BJ (cell line): Measurements from ENCODE around the gene RASGRF1. TPM values are rescaled to one million over a fixed set of nuclear protein-coding genes. Genes with fewer than 3 reads are reported as not detected.

ENCODE experiments used
- CTCF ChIA-PET: fragments of 350-600 bp; formaldehyde crosslinking; extraction: SDS; loops from one replicate; lab custom pipeline; 2021; ENCODE audit warnings: antibody characterized with exemption, inconsistent platforms; lab: Yijun Ruan, JAX
- POLR2A ChIA-PET: fragments of 300-600 bp; sonication (Branson Sonifier 250); formaldehyde crosslinking; extraction: SDS; loops from one replicate; lab custom pipeline; 2021; ENCODE audit warnings: antibody characterized with exemption; lab: Charles Lee
- DNase-seq: peaks from one replicate; pipeline ENCODE4 v3.0.0-alpha.2; 2011; ENCODE audit warnings: low read depth
- H3K27me3 ChIP-seq: 2 replicates; pipeline ENCODE4 v1.6.0; 2011; ENCODE audit warnings: low read length; ENCODE audit not compliant: control insufficient read depth, insufficient read depth
- H3K36me3 ChIP-seq: 2 replicates; pipeline ENCODE4 v1.5.1; 2011; ENCODE audit warnings: low read length; ENCODE audit not compliant: control insufficient read depth, insufficient read depth
- H3K4me3 ChIP-seq: 2 replicates; pipeline ENCODE4 v1.5.1; 2011; ENCODE audit warnings: low read depth, mild to moderate bottlenecking, control low read depth, low read length
- polyA plus RNA-seq: library from polyadenylated mRNA; depleted of rRNA; stranded (reverse); fragments of >200 nt; gene quantifications from 2 replicates; pipeline ENCODE4 v1.2.3, GENCODE V29; 2011
- TF ChIP-seq, protein P1 (sequence below): IDR thresholded peaks from 2 replicates; pipeline ENCODE4 v1.5.1; 2011; ENCODE audit warnings: low read depth, mild to moderate bottlenecking, control low read depth, inconsistent platforms, low read length, moderate library complexity; ENCODE audit not compliant: insufficient read depth

The RASGRF1 gene
- polyA plus RNA-seq, 1 experiment: 0.31 TPM

DNA sequence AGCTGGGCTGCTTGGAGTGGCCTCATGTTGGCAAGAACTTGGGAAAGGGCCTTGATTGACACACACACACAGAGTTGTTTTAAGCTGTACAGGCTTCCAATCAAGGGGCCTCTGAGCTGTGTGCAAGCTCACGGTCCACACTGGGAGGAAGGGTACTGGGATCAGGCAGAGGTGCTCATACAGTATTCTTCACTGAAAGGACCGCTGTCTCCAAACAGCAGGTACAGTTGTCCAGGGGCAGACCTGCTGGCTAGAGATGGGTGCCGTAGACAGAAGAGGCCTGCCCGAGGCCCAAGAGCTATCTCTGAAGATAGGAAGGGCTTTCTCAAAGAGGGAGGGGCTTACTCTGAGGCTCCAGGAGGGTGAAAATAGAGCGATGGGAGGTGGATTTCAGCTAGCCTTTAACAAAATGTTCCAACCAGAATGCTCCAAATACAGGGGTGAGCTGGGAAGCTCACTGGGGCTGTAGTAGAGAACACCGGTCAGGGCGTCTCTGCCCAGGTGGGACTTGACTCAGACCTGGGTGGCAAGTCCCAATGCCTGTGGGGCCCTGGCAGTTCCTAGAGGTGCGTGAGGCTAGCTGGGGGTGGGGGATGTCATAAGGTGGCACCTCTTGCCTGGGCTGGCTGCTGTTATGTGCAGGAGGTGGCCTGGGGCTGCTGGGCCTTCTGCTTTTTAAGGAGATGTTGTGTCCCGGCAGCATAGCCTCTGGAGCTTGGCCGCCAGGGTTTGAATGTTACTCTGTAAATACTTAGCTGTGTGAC, 42.7 kb downstream of the RASGRF1 start:
- ChIA-PET POLR2A (no interaction called here), CTCF (interaction anchor here (1.3 to 2.5 kb wide), 2 partner anchors 12 to 19 kb away, joined by 4 to 7 read pairs; no protein-coding TSS in a partner anchor)
- no peak for DNase-seq
- no peaks in the 10 kb centered on the region for H3K36me3 ChIP-seq
- H3K27me3 ChIP-seq: no peaks in the 10 kb centered on the region; the same call in 1 of the 2 replicates
- TF ChIP-seq, protein P1, sequence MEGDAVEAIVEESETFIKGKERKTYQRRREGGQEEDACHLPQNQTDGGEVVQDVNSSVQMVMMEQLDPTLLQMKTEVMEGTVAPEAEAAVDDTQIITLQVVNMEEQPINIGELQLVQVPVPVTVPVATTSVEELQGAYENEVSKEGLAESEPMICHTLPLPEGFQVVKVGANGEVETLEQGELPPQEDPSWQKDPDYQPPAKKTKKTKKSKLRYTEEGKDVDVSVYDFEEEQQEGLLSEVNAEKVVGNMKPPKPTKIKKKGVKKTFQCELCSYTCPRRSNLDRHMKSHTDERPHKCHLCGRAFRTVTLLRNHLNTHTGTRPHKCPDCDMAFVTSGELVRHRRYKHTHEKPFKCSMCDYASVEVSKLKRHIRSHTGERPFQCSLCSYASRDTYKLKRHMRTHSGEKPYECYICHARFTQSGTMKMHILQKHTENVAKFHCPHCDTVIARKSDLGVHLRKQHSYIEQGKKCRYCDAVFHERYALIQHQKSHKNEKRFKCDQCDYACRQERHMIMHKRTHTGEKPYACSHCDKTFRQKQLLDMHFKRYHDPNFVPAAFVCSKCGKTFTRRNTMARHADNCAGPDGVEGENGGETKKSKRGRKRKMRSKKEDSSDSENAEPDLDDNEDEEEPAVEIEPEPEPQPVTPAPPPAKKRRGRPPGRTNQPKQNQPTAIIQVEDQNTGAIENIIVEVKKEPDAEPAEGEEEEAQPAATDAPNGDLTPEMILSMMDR: no peak
- no peak overlapping the region for H3K4me3 ChIP-seq

- H3K4me3 ChIP-seq: no peak overlapping the region
- TF ChIP-seq, protein P1: no peak
- ChIA-PET POLR2A (no interaction called here), CTCF (interaction anchor here (2.5 kb wide), 1 partner anchor 18 kb away, joined by 7 read pairs; no protein-coding TSS in a partner anchor)
- H3K36me3 ChIP-seq: no peaks in the 10 kb centered on the region
- no peaks in the 10 kb centered on the region; the same call in 1 of the 2 replicates for H3K27me3 ChIP-seq
- DNase-seq: no peak
Measured at GRCh38 chr15:79046691-79047404, 43.7 kb downstream of the RASGRF1 start.

DNA sequence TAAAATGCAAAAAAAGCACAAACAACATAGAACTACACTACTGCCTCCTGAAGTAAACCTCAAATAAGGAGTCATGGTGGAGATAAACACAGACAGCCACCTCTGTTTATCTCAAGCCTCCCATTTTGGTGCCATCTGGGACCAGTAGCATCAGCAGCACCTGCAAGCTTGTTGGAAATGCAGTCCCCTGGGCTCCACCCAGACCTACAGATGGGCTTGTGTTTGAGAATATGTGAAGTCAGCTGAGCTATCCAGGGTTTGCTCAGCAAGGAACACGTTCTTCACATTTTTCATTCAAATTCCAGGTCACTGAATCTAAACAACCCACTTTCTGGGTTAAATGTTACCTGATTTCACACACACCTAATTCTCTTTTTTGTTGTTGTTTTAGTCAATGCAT, 45.5 kb downstream of the RASGRF1 start:
- H3K4me3 ChIP-seq: no peak overlapping the region
- ChIA-PET CTCF (interaction anchor here (0.6 kb wide), 1 partner anchor 147 kb away, joined by 3 read pairs; no protein-coding TSS in a partner anchor), POLR2A (no interaction called here)
- DNase-seq: no peak
- no peaks in the 10 kb centered on the region; the same call in 1 of the 2 replicates for H3K27me3 ChIP-seq
- TF ChIP-seq, protein P1: no peak
- no peaks in the 10 kb centered on the region for H3K36me3 ChIP-seq

- POLR2A ChIA-PET: no interaction called here
- Histone ChIP-seq H3K27me3 (no peaks in the 10 kb centered on the region; the same call in 1 of the 2 replicates), H3K36me3 (no peaks in the 10 kb centered on the region), H3K4me3 (no peak overlapping the region)
- CTCF ChIA-PET: interaction anchor here (0.9 to 4.0 kb wide), 2 partner anchors 15 to 141 kb away, joined by 3 to 14 read pairs; no protein-coding TSS in a partner anchor
- no peak for DNase-seq
- TF ChIP-seq, protein P1: no peak
Measured at GRCh38 chr15:79042213-79042928, 48.2 kb downstream of the RASGRF1 start.
